Tibial nerve (tissue), 4 donors: ENCODE data around the gene CFTR. TPM values are rescaled to one million over a fixed set of nuclear protein-coding genes. Genes with fewer than 3 reads are reported as not detected.

Experiments used
- DNase-seq, 2 donors: peaks; one replicate each; pipeline ENCODE4 v3.0.0-alpha.2; 2019; ENCODE audit warnings: low spot score in 2 of 2
- H3K27ac ChIP-seq, 4 donors: fragments of 200-600 bp; sonication (generic) in 3 of 4; one replicate each; pipeline ENCODE4 v1.5.1; 2017 to 2019; ENCODE audit warnings: mild to moderate bottlenecking in 1 of 4
- H3K27me3 ChIP-seq, 2 donors: fragments of 200-600 bp; sonication (generic) in 1 of 2; one replicate each; pipeline versions ENCODE4 v1.5.1 to v1.6.0; 2017 to 2019
- H3K36me3 ChIP-seq, 3 donors: fragments of 200-600 bp; sonication (generic); one replicate each; pipeline ENCODE4 v1.5.1; 2018 to 2019
- H3K4me1 ChIP-seq, 4 donors: fragments of 200-600 bp; sonication (generic) in 3 of 4; one replicate each; pipeline ENCODE4 v1.5.1; 2017 to 2019
- H3K4me3 ChIP-seq, 4 donors: fragments of 200-600 bp; sonication (generic) in 3 of 4; one replicate each; pipeline ENCODE4 v1.5.1; 2017 to 2019; ENCODE audit warnings: mild to moderate bottlenecking in 1 of 4, moderate library complexity in 1 of 4
- H3K9me3 ChIP-seq, 4 donors: fragments of 200-600 bp; sonication (generic) in 3 of 4; one replicate each; pipeline ENCODE4 v1.5.1; 2017 to 2019
- CTCF ChIP-seq, 5 experiments: fragments of 200-600 bp in 3 of 5; fragments of 450-650 bp in 2 of 5; sonication (generic) in 3 of 5; IDR thresholded peaks; one replicate each; pipeline ENCODE4 v1.5.1; 2016 to 2019; ENCODE audit warnings: antibody characterized with exemption in 5 of 5, mild to moderate bottlenecking in 3 of 5, moderate library complexity in 2 of 5
- EP300 ChIP-seq, 2 donors: sonication (generic); formaldehyde crosslinking; IDR thresholded peaks; one replicate each; pipeline ENCODE4 v1.6.1; 2017; ENCODE audit warnings: antibody characterized with exemption in 2 of 2, mild to moderate bottlenecking in 1 of 2
- POLR2A ChIP-seq, 2 donors: fragments of 450-650 bp; IDR thresholded peaks; one replicate each; pipeline ENCODE4 v1.6.1; 2017; ENCODE audit warnings: antibody characterized with exemption in 2 of 2, mild to moderate bottlenecking in 2 of 2, moderate library complexity in 2 of 2
- WGBS, 2 donors: methylation state at CpG; one replicate each; pipeline ENCODE4 v1.1.5; 2018; 5-methylcytosine and 5-hydroxymethylcytosine counted together
- total RNA-seq, 4 donors: library from RNA; depleted of rRNA; stranded (reverse); fragments of >200 nt; gene quantifications; one replicate each; pipeline ENCODE4 v1.1.0, GENCODE V29; 2016

Gene CFTR
- total RNA-seq, 4 donors from 2014 or later: under 0.01 TPM; not detected in 3

DNA sequence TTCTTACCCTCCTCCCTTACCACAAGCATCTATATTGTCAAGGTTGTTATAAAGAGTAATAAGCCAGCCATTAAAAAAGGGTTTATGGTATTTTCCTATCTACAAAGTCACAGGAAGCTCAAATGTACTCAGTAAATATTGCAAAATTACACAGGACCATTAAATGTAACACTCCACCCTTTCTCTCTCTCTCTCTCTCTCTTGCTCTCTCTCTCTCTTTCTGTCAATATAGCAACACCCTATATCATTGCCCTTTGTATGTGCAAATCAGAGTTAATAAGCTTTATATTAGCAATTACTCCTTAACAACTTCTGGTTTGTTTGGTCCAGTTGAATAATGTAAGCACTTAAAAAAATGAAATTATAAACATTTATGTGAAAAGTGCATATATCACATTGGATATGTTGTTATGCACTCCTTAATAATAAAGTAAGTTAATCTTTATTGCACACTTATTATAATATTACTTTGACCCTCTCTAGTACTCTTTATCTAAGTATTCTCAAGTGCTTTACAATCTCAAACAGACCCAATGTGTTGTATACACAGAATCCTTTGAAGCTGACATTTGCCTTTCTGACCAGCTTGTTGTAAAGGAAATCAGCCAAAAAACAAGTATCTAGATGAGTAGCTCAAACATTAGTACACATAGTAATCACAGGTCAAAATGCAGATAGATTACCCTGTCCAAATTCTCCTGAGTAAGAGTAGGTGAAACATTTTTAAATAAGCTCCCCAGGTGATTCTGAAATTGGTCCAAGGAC, 93.2 kb downstream of the CFTR start:
- no peaks in the 10 kb centered on the region for H3K4me1 ChIP-seq
- H3K9me3 ChIP-seq: no peaks in the 10 kb centered on the region
- H3K4me3 ChIP-seq: no peak overlapping the region
- no peak overlapping the region for H3K27ac ChIP-seq
- DNase-seq: no peak
- H3K27me3 ChIP-seq: no peaks in the 10 kb centered on the region
- H3K36me3 ChIP-seq: no peaks in the 10 kb centered on the region
- TF ChIP-seq CTCF (IDR thresholded peaks at IDR 0.05) (no peak), POLR2A (IDR thresholded peaks at IDR 0.05) (no peak), EP300 (IDR thresholded peaks at IDR 0.05) (no peak)

- Histone ChIP-seq H3K36me3 (no peaks in the 10 kb centered on the region), H3K27ac (no peak overlapping the region), H3K4me3 (no peak overlapping the region), H3K27me3 (no peaks in the 10 kb centered on the region), H3K9me3 (no peaks in the 10 kb centered on the region), H3K4me1 (no peaks in the 10 kb centered on the region)
- DNase-seq: no peak
- TF ChIP-seq EP300 (IDR thresholded peaks at IDR 0.05): no peak
- no peak for TF ChIP-seq CTCF (IDR thresholded peaks at IDR 0.05)
- TF ChIP-seq POLR2A (IDR thresholded peaks at IDR 0.05): no peak
- WGBS, 2 donors: 91 to 95% methylated on average over 1 of the region's 1 CpG
Measured at GRCh38 chr7:117581424-117581823, 101.6 kb downstream of the CFTR start.

GRCh38 chr7:117582219-117582704, 102.4 kb downstream of the CFTR start:
- no peaks in the 10 kb centered on the region for H3K9me3 ChIP-seq
- DNase-seq: peak; percentile 20 to 36
- H3K4me1 ChIP-seq: no peaks in the 10 kb centered on the region
- peak in 1 of 2 donors; percentile 46 for TF ChIP-seq EP300 (IDR thresholded peaks at IDR 0.05)
- no peak for TF ChIP-seq CTCF (IDR thresholded peaks at IDR 0.05)
- WGBS, 2 donors: 40 to 70% methylated on average over 1 of the region's 1 CpG
- H3K4me3 ChIP-seq: no peak overlapping the region
- no peaks in the 10 kb centered on the region for H3K36me3 ChIP-seq
- no peak overlapping the region for H3K27ac ChIP-seq
- H3K27me3 ChIP-seq: no peaks in the 10 kb centered on the region

DNA sequence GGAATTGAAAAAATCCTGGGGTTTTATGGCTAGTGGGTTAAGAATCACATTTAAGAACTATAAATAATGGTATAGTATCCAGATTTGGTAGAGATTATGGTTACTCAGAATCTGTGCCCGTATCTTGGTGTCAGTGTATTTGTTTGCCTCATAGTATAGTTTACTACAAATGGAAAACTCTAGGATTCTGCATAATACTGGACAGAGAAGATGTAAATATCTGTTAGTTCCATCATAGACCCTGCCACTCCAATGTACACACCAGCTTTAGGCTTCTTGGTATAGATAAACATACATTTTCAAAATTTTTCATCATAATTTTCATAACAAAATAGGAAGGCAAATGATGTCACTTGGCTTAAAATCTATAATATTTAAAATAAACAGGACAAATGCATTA, 108.1 kb downstream of the CFTR start:
- TF ChIP-seq EP300 (IDR thresholded peaks at IDR 0.05) (no peak), POLR2A (IDR thresholded peaks at IDR 0.05) (no peak), CTCF (IDR thresholded peaks at IDR 0.05) (no peak)
- Histone ChIP-seq H3K4me1 (no peaks in the 10 kb centered on the region), H3K4me3 (no peak overlapping the region), H3K9me3 (no peaks in the 10 kb centered on the region), H3K27ac (no peak overlapping the region), H3K27me3 (no peaks in the 10 kb centered on the region), H3K36me3 (no peaks in the 10 kb centered on the region)
- no peak for DNase-seq
- 85 to 100% methylated on average over 1 of the region's 1 CpG for WGBS, 2 donors

DNA sequence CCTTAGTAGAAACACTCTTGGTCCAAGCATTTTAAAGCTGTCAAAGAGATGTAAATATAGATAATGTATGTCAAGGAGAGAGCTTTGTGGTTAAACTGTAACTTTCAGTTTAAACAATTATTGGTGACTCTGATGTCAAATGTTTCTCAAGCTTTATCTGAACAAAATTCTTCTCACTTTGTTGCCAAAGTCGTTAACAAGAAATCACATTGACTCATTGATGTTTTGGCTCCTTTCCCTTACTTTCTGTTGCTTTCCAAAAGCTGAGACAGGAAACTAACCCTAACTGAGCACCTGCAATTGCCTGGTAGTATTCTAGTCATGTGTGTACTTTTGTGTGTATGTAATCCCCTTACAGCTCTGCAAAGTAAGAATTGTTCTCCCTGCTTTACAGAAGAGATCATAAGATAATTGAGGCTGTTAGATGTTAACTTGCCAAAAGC, 108.5 kb downstream of the CFTR start:
- TF ChIP-seq CTCF (IDR thresholded peaks at IDR 0.05): no peak
- no peak for TF ChIP-seq EP300 (IDR thresholded peaks at IDR 0.05)
- no peak for TF ChIP-seq POLR2A (IDR thresholded peaks at IDR 0.05)
- WGBS, 2 donors: 44 to 49% methylated on average over 1 of the region's 1 CpG
- Histone ChIP-seq H3K27me3 (no peaks in the 10 kb centered on the region), H3K4me3 (no peak overlapping the region), H3K4me1 (no peaks in the 10 kb centered on the region), H3K36me3 (no peaks in the 10 kb centered on the region), H3K27ac (no peak overlapping the region), H3K9me3 (no peaks in the 10 kb centered on the region)
- no peak for DNase-seq
